ENCODE data around the gene HDAC4. TPM values are rescaled to one million over a fixed set of nuclear protein-coding genes. Genes with fewer than 3 reads are reported as not detected.

The HDAC4 gene
- total RNA-seq, 1 experiment from 2014 or later, result 44.4 TPM

DNA sequence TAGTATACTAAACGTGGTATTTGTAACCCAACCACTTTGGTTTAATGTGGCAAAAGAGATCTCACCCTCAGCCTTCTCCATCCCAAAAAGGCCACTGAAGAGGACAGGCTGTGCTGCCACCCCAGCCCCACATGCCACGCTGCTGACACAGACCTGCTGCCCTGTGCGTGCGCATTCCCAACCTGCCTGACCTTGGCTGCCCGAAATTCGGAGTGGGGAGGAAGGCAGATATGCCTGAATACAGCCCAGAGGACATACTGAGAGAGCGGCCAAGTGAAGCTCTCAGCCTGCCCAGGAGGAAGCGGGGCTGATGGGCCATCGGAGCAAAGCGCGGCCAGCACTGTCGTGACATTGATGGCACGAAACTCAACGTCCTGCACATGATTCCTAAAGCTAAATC is 70.0 kb downstream of the HDAC4 start (continued):
- TF ChIP-seq USF2 (CRISPR knock-in tag; IDR thresholded peaks at IDR 0.05) (no peak), TEAD1 (CRISPR knock-in tag; IDR thresholded peaks at IDR 0.05) (no peak)

DNA sequence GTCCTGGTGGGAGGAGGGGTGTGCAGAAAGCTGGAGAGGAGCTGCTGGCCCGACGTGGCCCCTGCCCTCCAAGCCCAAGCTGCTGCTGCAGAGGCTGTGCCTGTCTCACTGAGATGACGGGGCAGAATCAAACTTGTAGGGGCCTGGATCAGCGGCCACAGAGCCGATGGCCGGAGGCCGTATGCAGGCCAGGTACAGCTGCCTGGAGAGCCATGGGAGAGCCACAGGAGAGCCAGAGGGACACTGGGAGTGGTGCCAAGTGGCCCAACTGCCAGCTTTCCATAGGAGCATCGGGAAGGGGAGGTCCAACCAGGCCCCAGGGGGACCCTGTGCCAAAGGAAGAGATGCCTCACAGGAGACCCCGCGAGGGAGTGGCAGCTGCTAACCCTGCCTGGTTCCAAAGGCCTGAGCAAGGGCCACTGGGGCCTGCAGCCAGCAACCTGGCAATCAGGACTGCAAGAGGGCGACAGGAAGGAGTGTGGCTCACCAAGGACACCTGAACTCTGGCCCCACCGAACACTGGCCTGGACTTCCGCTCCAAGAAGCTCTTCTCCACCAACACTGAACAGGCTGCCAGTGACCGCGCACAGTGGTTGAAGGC is 70.7 kb downstream of the HDAC4 start:
- Mint-ChIP-seq H3K27me3 (ENCODE audit: low read depth) (no peaks in the 10 kb centered on the region), H3K27ac (peak overlapping the region; percentile 49; the same call in 1 of the 2 replicates), H3K36me3 (0 out of 2 replicates have a peak, but pooled peaks cover 1% of the 10 kb centered on the region), H3K4me3 (no peak overlapping the region), H3K9me3 (no peaks in the 10 kb centered on the region), H3K4me1 (peaks cover 34% of the 10 kb centered on the region)
- no peak for ATAC-seq
- DNase-seq (ENCODE audit: low spot score), result no peak
- POLR2A ChIA-PET, result no interaction called here
- no peak for TF ChIP-seq ZNF219 (CRISPR knock-in tag; IDR thresholded peaks at IDR 0.05; ENCODE audit: borderline replicate concordance)
- TF ChIP-seq JAZF1 (CRISPR knock-in tag; IDR thresholded peaks at IDR 0.05), result no peak
- no peak for TF ChIP-seq NFE2L1 (CRISPR knock-in tag; IDR thresholded peaks at IDR 0.05)
- no peak for TF ChIP-seq AFF4 (CRISPR knock-in tag; IDR thresholded peaks at IDR 0.05; ENCODE audit: borderline replicate concordance)
- TF ChIP-seq ESRRA (CRISPR knock-in tag; IDR thresholded peaks at IDR 0.05; ENCODE audit: borderline replicate concordance), result no peak
- TF ChIP-seq SMAD4 (CRISPR knock-in tag; IDR thresholded peaks at IDR 0.05), result no peak
- TF ChIP-seq CREB1 (CRISPR knock-in tag; IDR thresholded peaks at IDR 0.05), result no peak
- no peak for TF ChIP-seq GABPB1 (CRISPR knock-in tag; IDR thresholded peaks at IDR 0.05)
- TF ChIP-seq PRRX2 (CRISPR knock-in tag; IDR thresholded peaks at IDR 0.05), result no peak
- TF ChIP-seq NR3C1 (CRISPR knock-in tag; conservative IDR thresholded peaks at IDR 0.05; ENCODE audit: low read depth), result no peak
- no peak for TF ChIP-seq CREM (CRISPR knock-in tag; IDR thresholded peaks at IDR 0.05)
- TF ChIP-seq ARID4B (CRISPR knock-in tag; IDR thresholded peaks at IDR 0.05; ENCODE audit: borderline replicate concordance), result no peak
- CTCF ChIA-PET, result no interaction called here

DNA sequence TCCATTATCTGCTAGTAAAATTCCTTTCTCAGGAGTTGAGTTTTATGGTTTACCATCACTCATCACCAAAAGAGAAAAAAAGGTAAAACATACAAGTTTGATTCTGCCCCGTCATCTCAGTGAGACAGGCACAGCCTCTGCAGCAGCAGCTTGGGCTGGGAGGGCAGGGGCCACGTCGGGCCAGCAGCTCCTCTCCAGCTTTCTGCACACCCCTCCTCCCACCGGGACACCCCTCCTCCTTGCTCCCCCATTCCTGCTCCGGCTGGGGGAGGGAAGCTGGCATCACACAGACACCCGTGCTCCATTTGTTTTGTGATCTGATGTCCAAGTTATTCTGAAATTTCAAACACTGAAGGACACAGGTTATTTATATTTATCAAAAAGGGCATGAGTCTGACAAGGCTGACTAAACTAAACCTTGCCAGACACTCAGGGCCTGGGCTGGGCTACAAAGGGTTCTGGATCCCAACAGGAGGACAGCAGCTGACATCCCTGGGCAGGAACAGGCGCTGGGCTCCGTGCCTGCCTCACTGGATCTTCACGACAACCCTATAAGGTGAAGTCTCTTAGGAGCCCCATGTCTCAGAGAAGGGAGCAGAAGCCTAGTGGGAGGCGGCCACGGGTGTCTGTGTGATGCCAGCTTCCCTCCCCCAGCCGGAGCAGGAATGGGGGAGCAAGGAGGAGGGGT is 71.4 kb downstream of the HDAC4 start:
- no peaks in the 10 kb centered on the region for H3K27me3 Mint-ChIP-seq (ENCODE audit: low read depth)
- no peaks in the 10 kb centered on the region for H3K9me3 Mint-ChIP-seq
- no peak overlapping the region for H3K4me3 Mint-ChIP-seq
- DNase-seq (ENCODE audit: low spot score) (no peak), ATAC-seq (no peak)
- POLR2A ChIA-PET, result no interaction called here
- H3K27ac Mint-ChIP-seq, result peak overlapping the region; percentile 57; the same call in 1 of the 2 replicates
- TF ChIP-seq JUN (CRISPR knock-in tag; IDR thresholded peaks at IDR 0.05), result no peak
- no peak for TF ChIP-seq ZNF671 (CRISPR knock-in tag; IDR thresholded peaks at IDR 0.05)
- TF ChIP-seq HMGA2 (CRISPR knock-in tag; IDR thresholded peaks at IDR 0.05), result no peak
- TF ChIP-seq E2F5 (CRISPR knock-in tag; IDR thresholded peaks at IDR 0.05), result no peak
- no peak for TF ChIP-seq SMAD3 (CRISPR knock-in tag; IDR thresholded peaks at IDR 0.05; ENCODE audit: borderline replicate concordance)
- no peak for TF ChIP-seq ZNF263 (CRISPR knock-in tag; IDR thresholded peaks at IDR 0.05; ENCODE audit: low read depth)
- CTCF ChIA-PET, result interaction anchor here (1.1 to 1.2 kb wide), 2 partner anchors 9 to 135 kb away, joined by 3 to 4 read pairs; no protein-coding TSS in a partner anchor
- no peaks in the 10 kb centered on the region for H3K36me3 Mint-ChIP-seq
- H3K4me1 Mint-ChIP-seq, result peaks cover 39% of the 10 kb centered on the region

Data from WTC11 (cell line).